ENCODE results near the gene PTPRCAP.
"Not testable (repeated sequence)": the region's sequence is repeated elsewhere in the genome, so short reads cannot be mapped to it uniquely, and the experiment has no call there.

Gene PTPRCAP

DNA sequence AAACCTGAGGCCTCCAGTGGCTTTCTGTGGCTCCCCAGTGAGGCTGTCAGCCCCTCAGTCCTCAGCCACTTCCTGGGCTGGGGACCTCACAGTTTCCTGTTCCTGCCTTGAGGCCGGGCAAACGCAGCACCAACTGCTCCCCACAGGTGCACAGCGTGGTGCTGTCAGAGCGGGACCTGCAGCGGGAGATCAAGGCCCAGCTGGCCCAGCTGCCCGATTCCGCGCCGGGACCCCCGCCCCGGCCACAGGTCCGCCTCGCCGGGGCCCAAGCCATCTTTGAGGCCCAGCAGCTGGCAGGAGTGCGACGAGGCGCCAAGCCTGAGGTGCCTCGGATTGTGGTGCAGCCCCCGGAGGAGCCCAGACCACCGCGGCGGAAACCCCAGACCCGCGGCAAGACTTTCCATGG is 28.2 kb downstream of the PTPRCAP start:
- no peak for DNase-seq (ENCODE audit: low spot score)

DNA sequence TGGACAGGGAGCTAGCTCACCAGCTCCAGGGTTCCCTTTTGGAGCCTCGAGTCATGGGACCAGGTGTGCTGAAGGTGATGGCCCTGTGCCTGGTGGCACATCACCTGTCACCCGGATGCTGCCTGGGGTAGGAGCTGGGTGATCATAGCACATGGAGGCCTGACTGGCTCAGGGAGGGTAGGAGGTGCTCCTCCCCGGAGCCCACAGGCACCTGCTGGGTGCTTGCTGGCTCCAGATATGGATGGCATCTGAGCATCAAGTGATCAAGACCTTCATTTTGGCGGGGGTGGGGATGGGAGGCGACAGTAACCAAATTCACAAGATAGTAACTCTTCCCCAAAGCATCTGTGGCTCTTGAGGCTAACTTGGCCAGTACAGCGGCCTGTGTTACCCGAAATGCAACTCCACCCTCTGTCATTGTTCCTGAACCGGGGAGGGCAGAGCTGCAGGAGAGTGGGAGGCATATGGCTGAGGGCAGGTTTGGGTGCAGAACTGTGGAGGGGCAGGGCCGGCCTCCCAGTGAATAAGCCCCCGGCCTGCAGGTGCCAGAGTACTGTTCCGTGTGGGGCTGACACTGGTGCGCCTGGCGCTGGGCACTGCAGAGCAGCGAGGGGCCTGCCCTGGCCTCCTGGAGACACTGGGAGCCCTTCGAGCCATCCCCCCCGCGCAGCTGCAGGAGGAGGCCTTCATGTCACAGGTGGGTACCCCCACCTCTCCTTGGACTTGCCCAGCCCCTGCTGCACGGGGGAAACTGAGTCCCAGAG is 28.9 kb downstream of the PTPRCAP start:
- DNase-seq (ENCODE audit: low spot score) = no peak

DNA sequence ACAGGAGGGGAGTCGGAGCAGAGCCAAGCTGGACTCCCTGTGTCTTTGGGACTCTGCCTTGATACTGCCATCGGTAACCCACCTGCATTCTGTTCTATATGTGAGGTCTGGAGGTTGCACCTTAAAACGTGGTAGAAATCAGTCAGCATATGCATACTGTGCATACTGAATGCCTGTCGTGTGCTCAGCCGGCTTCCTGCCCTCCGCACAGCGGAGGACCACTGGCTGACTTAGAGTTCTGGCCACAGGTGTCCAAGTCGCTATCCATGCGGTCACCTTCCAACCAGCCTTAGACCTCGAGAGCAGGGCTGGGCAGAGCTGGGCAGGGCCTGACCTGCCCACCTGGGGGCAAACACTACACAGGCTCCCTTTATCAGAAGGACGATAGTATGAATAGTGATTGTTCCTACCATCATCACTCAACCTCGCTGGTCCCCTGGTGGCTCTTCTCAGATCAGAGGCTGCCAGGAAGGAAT is 29.8 kb downstream of the PTPRCAP start:
- no peak for DNase-seq (ENCODE audit: low spot score)

DNA sequence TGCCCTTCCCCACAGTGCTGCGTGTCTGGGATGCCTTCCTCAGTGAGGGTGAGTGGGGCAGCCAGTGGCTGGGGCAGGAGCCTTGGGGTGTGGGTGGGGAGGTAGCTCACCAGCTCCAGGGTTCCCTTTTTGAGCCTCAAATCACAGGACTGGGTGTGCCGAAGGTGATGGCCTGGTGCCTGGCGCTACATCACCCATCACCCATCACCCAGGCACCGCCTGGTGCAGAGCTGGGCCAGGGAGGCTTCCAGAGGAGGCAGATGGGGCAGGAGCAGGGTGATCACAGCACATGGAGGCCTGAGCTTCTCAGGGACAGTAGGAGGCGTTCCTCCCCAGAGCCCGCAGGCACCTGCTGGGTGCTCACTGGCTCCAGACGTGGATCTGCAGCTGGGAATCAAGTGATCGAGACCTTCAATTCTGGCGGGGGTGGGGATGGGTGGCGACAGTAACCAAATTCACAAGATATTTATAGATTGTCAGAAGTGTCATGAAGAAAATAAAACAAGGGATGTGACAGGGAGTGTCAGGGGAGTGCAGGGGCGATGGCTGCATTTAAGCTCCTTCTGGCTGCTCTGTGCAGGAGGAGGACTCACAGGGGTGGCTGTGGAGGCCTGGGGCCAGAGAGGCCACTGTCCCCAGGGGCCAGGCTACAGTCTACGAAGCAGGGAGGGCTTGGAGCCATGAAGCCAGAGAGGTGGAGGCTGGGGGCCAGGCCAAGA is 30.4 kb downstream of the PTPRCAP start:
- DNase-seq (ENCODE audit: low spot score) = no peak

DNA sequence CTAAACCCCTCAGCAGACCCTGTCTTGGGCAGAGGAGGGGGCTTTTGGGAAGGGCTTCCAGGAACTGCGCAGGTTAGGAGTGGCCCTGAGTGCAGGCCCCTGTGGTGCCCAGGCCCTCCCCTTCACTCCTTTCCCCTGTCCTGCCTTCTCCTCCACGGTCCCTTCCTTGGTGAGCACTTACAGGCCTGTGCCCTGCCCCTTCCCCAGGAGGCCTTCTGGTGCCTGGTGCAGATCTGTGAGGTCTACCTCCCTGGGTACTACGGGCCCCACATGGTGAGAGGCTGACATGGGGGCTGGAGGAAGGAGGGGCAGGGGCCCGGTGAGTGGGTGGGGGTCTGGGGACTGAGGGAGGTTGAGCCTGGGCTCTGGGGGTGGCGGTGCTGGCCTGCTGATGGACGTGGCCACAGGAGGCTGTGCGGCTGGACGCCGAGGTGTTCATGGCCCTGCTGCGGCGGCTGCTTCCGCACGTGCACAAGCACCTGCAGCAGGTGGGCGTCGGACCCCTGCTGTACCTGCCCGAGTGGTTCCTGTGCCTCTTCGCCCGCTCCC is 31.0 kb downstream of the PTPRCAP start:
- DNase-seq (ENCODE audit: low spot score) = no peak

DNA sequence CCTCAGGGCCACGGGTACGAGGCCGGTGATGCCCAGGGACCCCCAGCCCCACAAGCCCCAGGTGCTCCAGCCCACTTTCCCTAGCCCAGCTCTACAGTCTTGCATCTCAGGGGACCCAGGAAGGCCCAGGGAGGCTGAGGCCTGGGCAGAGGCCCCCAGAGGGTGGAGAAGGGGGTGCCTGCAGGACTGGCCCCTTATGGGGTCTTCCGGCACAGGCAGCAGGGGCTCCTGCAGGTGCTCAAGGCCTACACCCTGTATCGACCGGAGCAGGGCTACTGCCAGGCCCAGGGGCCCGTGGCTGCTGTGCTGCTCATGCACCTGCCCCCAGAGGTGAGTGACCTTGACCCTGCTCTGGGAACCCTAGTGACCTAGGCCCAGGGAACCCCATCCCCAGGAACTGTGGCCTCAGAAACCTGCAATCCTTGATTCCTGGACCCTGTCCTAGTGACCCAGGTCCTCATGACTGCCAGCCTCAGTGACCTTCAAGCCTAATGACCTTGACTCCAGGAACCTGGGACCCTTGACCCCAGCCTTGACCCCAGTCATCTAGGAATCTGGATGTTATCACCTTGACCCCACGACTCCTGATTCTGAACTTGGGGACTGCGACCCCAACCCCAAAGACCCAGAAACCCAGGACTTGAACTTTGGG is 31.7 kb downstream of the PTPRCAP start:
- no peak for DNase-seq (ENCODE audit: low spot score)

DNA sequence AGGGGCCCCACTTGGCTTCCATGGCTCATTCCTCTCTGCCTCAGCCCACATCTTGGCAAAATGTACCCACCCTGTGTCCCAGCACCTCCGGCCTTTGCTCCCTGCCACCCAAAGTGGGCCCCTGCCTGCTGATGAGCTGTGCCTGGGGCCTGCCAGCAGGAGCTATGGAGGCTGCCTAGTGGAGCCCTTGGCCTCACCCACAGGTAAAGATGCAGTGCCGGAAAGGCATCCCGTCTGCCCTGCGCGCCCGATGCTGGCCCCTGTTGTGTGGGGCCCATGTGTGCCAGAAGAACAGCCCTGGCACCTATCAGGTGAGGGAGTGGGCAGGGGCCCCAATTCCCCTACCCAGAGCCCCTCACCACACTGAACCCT is 32.3 kb downstream of the PTPRCAP start:
- no peak for DNase-seq (ENCODE audit: low spot score)

DNA sequence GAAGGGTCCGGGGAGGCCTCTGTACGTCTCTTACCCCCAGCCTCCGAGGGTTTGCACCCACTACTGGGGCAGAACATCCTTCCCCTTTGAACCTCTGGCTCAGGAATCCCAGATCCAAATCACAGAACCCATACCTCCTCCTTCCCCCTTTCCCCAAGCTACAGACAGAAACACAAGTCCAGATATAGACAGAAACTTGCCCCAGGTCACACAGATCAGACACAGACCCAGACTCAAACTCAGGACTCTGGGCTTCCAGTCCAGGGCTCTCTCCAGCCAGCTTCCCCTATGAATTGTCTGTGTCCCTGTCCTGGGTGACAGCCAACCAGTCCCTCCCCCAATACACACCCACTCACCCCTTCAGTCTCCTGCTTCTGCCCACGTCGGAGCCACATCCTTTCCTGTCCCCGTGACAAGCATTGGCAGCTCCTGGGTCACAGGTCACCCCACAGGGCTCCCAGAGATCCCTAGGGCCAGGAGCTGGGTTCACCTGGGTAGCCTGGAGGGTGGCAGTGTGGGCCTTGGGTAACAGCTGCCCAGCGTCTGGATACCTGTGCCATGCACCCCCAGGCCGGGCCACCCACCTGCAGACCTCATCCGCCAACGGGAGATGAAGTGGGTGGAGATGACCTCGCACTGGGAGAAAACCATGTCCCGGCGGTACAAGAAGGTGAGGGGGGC is 32.8 kb downstream of the PTPRCAP start:
- DNase-seq (ENCODE audit: low spot score) = no peak

DNA sequence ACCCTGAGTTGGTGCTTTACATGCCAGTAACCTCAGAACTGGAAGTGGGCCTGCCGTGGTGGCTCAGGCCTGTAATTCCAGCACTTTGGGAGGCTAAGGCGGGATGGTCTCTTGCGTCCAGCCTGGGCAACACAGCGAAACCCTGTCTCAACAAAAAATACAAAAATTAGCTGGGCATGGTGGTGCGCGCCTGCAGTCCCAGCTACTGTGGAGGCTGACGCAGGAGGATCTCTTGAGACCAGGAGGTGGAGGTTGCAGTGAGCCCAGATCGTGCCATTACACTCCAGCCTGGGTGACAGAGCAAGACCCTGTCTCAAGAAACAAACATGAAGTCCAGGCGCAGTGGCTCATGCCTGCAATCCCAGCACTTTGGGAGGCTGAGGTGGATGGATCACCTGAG is 34.4 kb downstream of the PTPRCAP start:
- not testable (repeated sequence) for DNase-seq (ENCODE audit: low spot score)

DNA sequence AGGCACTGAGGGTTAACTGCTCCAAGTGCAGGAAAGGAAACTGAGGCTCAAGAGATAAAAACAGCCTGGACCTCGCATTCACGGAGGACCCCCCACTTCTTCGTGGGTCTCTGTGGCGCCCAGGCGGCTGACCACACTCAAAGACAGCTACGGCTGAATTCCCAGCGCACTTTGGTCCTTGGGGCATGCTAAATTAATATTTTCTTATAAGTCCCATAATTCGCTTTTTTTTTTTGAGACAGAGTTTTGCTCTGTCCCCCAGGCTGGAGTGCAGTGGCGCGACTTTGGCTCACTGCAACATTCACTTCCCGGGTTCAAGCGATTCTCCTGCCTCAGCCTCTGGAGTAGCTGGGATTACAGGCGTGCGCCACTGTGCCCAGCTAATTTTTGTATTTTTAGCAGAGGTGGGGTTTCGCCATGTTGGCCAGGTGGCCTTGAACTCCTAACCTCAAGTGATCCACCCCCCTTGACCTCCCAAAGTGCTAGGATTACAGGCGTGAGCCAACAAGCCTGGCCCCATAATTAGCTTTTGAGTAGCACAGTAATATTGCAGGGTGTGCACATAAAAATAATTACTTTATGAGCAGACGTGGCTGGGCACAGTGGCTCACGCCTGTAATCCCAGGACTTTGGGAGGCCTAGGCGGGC is 35.2 kb downstream of the PTPRCAP start:
- not testable (repeated sequence) for DNase-seq (ENCODE audit: low spot score)

DNA sequence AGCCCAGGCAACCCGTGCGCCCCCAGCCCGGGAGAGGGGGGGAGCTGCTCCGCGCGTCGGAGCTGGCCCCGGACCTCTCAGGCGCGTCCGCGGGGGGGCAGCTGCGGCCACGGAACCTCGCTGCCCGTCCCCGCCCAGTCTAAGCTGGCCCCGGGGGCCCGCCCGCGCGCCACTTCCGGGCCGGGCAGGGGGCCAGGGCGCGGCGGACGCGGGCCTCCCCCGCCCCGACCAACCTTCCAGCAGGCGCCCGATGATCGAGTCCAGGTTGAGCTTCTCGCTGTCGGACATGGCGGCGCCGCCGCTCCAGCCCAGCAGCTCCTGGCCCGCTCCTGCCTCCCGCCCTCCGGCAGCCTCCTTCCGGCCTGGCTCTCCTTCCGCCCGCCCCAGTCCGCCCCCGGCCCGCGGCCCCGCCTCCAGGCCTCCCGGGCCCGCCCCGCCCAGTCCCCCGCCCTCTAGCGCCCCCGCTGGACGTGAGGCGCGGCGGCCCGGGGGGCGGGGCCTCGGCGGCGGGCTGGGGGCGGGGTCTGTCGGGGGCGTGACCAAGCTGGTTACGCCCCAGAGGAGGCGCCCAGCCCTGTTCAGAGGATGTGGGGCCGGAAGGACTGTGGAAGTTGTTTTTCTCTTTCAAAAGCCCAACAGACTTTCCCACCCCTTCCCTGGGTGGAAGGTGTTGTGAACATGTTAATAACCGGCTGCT is 35.8 kb downstream of the PTPRCAP start, which contains the start of gene PPP1CA:
Gene PPP1CA, minus strand, starts transcription at position 364 of the 697 bp plus-strand sequence. Its CDS starts 76 bp downstream, at position 288.
- peak; percentile 100 for DNase-seq (ENCODE audit: low spot score)

DNA sequence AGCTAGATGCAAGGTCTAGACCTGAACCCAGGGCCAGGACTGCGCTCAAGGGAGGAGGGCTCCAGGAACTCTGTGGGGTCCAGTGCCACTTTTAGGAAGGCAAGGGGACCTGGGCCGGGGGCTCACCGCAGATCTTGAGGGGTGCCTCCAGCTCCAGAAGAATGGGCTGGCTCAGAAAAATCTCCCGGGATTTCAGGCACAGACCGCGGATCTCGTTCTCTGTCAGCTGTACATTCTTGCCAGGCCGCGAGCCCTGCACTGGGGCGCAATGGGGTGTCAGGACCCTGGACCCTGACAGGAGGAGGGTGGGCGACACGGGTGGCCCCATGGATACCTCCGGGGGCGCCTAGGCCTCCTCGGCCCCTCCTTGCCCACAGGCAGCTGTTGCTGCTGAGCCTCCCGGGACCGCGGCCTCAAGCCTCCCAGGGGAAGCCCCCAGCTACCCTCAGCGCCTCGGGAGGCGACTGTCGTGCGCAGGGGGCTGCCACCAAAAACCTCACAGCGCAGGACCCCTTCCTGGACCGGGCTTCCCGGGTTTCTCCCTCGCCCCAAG is 36.5 kb downstream of the PTPRCAP start:
- peak; percentile 44 for DNase-seq (ENCODE audit: low spot score)

DNA sequence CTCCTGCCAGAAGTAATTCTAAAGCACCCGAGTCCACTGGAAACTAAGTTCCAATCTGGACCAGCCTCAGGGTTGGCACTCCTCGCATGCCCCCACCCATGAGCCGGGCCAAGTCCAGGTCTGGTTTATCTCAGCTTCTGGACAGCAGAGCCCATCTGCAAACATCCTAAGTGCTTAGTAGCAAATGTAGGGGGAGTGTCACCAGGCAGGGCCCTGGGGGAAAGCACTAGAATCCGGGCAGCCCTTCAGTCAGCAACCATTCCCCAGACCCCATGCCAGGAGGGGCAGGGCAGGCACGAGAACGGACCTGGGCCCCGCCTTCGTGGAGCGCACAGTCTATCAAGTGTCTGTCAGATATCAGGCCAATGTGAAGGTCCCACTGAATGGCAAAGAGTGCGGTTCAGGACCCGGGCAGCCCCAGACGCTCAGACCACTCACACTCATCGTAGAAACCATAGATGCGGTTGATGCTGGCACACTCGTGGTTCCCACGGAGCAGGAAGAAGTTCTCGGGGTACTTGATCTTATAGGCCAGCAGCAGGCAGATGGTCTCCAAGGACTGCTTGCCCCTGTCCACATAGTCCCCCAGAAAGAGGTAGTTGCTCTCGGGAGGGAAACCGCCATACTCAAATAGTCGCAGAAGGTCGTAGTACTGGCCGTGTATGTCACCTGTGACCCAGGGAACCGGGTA is 37.1 kb downstream of the PTPRCAP start:
- no peak for DNase-seq (ENCODE audit: low spot score)

DNA sequence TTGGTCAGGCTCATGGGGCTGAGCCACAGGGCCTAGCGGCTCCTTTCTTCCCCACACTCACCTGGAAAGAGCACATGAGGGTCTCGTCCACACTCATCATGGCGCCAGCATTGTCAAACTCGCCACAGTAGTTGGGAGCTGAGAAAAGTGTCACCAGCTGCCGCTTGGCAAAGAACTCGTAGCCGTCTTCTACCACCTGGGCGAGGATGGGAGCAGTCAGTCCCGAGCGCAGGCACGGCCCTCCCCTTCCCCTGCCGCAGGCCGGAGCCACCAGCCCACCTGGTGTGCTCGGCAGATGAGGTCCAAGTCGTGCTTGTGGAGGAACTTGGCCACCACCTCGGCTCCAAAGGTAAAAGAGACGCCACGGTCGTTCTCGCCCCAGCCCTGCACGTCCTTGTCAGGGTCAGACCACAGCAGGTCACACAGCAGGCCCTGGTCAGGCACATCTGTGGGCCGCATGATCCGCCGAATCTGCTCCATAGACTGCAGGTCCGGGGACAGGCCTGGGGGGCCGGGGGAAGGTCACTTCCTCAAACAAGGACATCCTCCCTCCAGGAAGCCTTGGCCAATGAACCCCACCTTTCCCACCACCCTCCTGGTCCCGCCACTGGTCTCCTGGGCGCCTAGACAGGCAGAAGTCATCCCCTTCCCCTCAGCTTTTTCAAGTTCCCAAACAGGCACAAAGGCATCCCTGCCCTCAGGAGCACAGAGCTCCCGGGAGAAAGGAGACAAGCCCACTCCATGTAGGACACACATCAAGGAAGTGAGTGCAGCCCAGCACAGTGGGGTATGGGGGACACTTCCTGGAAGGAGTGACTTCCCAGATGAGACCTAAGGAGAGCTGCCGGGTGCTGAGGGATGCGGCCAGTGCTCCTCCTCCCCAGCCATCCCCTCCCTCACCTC is 38.6 kb downstream of the PTPRCAP start:
- DNase-seq (ENCODE audit: low spot score) = no peak

DNA sequence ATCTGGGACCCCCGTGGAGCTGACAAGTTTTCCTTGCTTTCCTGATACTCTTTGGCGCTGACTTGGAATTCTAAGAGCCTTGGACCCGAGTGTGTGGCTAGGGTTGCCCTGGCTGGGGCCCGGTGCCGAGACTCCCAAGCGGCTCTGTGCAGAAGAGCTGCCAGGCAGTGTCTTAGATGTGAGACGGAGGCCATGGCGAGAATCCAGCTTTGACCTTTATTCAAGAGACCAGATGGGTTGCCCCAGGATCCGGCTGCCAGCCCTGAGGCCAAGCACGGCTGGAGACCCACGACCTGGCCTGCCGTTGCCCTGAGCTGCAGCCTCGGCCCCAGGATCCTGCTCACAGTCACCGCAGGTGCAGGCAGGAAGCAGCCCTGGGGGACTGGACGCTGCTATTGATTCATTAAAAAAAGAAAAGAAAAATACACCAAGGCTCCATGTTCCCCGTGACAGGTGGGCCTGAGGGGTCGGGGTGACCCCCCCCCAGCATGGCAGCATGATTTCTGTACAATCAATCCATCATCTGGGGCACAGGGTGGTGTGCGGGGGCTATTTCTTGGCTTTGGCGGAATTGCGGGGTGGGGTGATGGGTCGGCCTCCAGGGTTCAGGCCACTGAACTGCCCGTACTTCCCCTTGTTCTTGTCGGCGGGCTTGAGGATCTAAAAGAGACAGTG is 39.4 kb downstream of the PTPRCAP start:
- DNase-seq (ENCODE audit: low spot score) = no peak

DNA sequence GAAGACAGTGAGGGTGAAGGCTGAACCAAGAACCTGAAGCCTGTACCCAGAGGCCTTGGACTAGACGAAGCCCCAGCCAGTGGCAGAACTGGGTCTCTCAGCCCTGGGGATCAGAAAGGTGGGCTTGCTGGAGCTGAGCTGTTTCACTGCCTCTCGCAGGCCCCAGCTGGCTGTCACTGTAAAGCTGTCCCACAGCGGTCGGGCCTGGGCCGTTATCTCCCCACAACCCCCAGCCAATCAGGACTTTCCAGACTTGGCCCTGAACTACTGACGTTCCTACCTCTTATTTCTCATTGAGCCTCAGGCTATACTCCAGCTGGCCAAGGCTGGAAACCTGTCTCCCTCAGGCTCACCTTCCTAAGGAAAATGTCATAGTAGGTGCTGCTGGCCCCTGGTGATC is 39.9 kb downstream of the PTPRCAP start:
- DNase-seq (ENCODE audit: low spot score) = no peak

DNA sequence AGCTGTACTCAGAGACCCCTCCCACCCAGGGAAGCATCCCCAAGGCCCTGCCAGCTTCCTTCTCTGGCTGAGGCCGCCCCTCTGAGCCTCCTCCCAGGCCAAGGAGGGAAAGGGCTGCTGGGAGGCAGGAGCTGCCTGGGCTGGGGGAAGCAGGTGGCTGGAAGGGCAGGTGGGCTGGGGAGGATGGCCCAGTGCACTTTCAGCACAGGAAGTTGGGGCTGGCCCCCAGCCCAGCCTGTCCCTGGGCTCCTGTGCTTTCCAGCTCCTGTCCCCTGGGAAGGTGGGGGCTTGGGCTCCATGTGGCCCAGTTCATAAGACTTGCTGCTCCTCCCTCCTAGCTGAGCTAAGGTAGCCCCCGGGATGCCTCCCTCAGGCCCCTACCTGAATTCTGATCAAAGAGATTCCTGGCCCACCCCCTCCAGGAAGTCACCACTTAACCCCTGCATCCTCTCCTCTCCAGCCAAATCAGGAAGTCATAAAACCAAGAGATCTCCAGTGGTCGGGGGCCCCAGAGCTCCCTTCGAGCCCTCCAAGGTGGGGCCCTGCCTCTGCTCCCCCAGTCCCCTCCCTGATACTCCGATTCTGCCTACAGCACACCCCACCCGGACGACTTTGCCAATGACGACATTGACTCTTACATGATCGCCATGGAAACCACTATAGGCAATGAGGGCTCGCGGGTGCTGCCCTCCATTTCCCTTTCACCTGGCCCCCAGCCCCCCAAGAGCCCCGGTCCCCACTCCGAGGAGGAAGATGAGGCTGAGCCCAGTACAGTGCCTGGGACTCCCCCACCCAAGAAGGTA is 40.7 kb downstream of the PTPRCAP start:
- DNase-seq (ENCODE audit: low spot score) = no peak

DNA sequence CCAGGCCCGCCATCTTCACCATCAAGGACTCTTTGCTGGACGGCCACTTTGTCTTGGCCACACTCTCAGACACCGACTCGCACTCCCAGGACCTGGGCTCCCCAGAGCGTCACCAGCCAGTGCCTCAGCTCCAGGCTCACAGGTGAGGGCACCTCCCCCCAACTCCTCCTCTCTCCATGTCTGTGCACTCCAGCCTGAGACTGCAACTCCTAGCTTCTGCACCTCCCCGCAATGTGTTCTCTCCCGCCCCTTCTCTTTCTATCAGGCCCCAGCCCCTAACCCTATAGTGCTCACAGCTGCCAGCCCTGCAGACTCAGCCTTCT is 41.3 kb downstream of the PTPRCAP start:
- DNase-seq (ENCODE audit: low spot score) = no peak

All from D341Med (cell line).